Measurements from ENCODE around the gene ATP6V0A1.
A peak's percentile ranks its signal among the peaks of the same experiment; 100 is the strongest.

Gene ATP6V0A1

GRCh38 chr17:42459256-42459800 is 650 bp downstream of the ATP6V0A1 start:
- peak; percentile 40 for TF ChIP-seq CTCF (conservative IDR thresholded peaks at IDR 0.05; ENCODE audit: low read depth, low read length)
- DNase-seq (ENCODE audit: low read depth), result no peak
- peak overlapping the region; percentile 89 for H3K4me3 ChIP-seq (ENCODE audit: low read length)

- no peak for TF ChIP-seq CTCF (conservative IDR thresholded peaks at IDR 0.05; ENCODE audit: low read depth, low read length)
- peak overlapping the region; percentile 89 for H3K4me3 ChIP-seq (ENCODE audit: low read length)
- no peak for DNase-seq (ENCODE audit: low read depth)
Observed at GRCh38 chr17:42459801-42460281, 1.2 kb downstream of the ATP6V0A1 start.

- TF ChIP-seq CTCF (conservative IDR thresholded peaks at IDR 0.05; ENCODE audit: low read depth, low read length), result no peak
- peak overlapping the region; percentile 89 for H3K4me3 ChIP-seq (ENCODE audit: low read length)
- no peak for DNase-seq (ENCODE audit: low read depth)
Observed at GRCh38 chr17:42460371-42460770, 1.7 kb downstream of the ATP6V0A1 start.

GRCh38 chr17:42463976-42464400 is 5.3 kb downstream of the ATP6V0A1 start:
- no peak for DNase-seq (ENCODE audit: low read depth)
- no peak for TF ChIP-seq CTCF (conservative IDR thresholded peaks at IDR 0.05; ENCODE audit: low read depth, low read length)
- H3K4me3 ChIP-seq (ENCODE audit: low read length), result no peak overlapping the region

GRCh38 chr17:42467889-42468288 is 9.2 kb downstream of the ATP6V0A1 start:
- no peak overlapping the region for H3K4me3 ChIP-seq (ENCODE audit: low read length)
- TF ChIP-seq CTCF (conservative IDR thresholded peaks at IDR 0.05; ENCODE audit: low read depth, low read length), result no peak
- DNase-seq (ENCODE audit: low read depth), result no peak

GRCh38 chr17:42472709-42473521 is 14.2 kb downstream of the ATP6V0A1 start:
- no peak overlapping the region for H3K4me3 ChIP-seq (ENCODE audit: low read length)
- no peak for TF ChIP-seq CTCF (conservative IDR thresholded peaks at IDR 0.05; ENCODE audit: low read depth, low read length)
- peak; percentile 66 for DNase-seq (ENCODE audit: low read depth)

- no peak overlapping the region for H3K4me3 ChIP-seq (ENCODE audit: low read length)
- DNase-seq (ENCODE audit: low read depth), result no peak
- no peak for TF ChIP-seq CTCF (conservative IDR thresholded peaks at IDR 0.05; ENCODE audit: low read depth, low read length)
Observed at GRCh38 chr17:42474276-42474675, 15.6 kb downstream of the ATP6V0A1 start.
